A549 (cell line): ENCODE results near the gene DUSP23.

Source experiments
- TF ChIP-seq, protein P1 (sequence below): IDR thresholded peaks from 2 replicates; pipeline ENCODE4 v1.6.1; 2012; ENCODE audit warnings: low read depth, borderline replicate concordance
- TF ChIP-seq, protein P2 (sequence below): fragments of 200-600 bp; sonication (generic); IDR thresholded peaks from 2 replicates; pipeline ENCODE4 v1.6.1; 2016; ENCODE audit warnings: antibody characterized with exemption, mild to moderate bottlenecking, moderate library complexity

DNA sequence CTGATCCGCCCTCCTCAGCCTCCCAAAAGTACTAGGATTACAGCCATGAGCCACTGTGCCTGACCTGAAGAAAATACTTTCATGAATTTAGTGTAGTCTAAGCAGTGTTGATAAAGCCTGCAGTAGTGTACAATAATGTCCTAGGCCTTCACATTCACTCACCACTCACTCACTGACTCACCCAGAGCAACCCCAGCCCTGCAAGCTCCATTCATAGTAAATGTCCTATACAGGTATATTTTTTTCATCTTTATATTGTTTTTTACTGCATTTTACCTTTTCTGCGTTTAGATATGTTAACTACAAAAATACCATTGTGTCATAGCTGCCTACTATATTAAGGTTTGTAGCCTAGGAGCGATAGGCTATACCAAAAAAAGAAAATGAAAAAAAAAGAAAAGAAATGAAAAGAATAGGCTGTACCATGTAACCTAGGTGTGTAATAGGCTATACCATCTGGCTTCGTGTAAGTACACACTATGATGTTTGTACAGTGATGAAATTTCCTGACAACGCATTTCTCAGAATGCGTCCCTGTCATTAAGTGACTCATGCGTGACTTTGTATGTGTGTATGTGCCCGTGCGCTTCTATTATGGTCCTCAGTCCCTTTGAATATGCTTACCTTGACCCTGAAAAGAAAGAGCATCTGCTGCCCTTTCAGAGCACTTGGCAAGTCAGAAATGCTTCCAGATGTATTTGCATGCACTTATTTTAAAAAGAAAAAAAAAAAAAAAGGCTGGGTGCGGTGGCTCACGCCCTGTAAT is 36.7 kb downstream of the DUSP23 start:
- TF ChIP-seq, protein P1, sequence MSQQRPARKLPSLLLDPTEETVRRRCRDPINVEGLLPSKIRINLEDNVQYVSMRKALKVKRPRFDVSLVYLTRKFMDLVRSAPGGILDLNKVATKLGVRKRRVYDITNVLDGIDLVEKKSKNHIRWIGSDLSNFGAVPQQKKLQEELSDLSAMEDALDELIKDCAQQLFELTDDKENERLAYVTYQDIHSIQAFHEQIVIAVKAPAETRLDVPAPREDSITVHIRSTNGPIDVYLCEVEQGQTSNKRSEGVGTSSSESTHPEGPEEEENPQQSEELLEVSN = no peak
- TF ChIP-seq, protein P2, sequence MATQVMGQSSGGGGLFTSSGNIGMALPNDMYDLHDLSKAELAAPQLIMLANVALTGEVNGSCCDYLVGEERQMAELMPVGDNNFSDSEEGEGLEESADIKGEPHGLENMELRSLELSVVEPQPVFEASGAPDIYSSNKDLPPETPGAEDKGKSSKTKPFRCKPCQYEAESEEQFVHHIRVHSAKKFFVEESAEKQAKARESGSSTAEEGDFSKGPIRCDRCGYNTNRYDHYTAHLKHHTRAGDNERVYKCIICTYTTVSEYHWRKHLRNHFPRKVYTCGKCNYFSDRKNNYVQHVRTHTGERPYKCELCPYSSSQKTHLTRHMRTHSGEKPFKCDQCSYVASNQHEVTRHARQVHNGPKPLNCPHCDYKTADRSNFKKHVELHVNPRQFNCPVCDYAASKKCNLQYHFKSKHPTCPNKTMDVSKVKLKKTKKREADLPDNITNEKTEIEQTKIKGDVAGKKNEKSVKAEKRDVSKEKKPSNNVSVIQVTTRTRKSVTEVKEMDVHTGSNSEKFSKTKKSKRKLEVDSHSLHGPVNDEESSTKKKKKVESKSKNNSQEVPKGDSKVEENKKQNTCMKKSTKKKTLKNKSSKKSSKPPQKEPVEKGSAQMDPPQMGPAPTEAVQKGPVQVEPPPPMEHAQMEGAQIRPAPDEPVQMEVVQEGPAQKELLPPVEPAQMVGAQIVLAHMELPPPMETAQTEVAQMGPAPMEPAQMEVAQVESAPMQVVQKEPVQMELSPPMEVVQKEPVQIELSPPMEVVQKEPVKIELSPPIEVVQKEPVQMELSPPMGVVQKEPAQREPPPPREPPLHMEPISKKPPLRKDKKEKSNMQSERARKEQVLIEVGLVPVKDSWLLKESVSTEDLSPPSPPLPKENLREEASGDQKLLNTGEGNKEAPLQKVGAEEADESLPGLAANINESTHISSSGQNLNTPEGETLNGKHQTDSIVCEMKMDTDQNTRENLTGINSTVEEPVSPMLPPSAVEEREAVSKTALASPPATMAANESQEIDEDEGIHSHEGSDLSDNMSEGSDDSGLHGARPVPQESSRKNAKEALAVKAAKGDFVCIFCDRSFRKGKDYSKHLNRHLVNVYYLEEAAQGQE = no peak
